Liver (tissue), 9 donors: ENCODE data around the gene SPECC1. TPM values are rescaled to one million over a fixed set of nuclear protein-coding genes. Genes with fewer than 3 reads are reported as not detected.

ENCODE experiments used
- DNase-seq: peaks from one replicate; pipeline ENCODE4 v3.0.0-alpha.2; 2017; ENCODE audit warnings: low spot score
- H3K27ac ChIP-seq, 2 donors: one replicate each; pipeline ENCODE4 v1.7.0; 2013; ENCODE audit warnings: inconsistent platforms in 2 of 2, low read length in 2 of 2, control low read depth in 1 of 2, low read depth in 1 of 2, mild to moderate bottlenecking in 1 of 2
- H3K27me3 ChIP-seq, 4 donors: one replicate each; pipeline versions ENCODE4 v1.6.1 to v1.7.0; 2013; ENCODE audit warnings: low read length in 3 of 4, inconsistent platforms in 1 of 4, mild to moderate bottlenecking in 1 of 4, moderate library complexity in 1 of 4; ENCODE audit not compliant: control insufficient read depth in 4 of 4, insufficient read depth in 4 of 4
- H3K36me3 ChIP-seq, 4 donors: one replicate each; pipeline versions ENCODE4 v1.6.1 to v1.7.0; 2013; ENCODE audit warnings: low read length in 3 of 4, mild to moderate bottlenecking in 3 of 4, low read depth in 1 of 4, moderate library complexity in 1 of 4; ENCODE audit not compliant: control insufficient read depth in 4 of 4, insufficient read depth in 3 of 4
- H3K4me1 ChIP-seq, 4 donors: one replicate each; pipeline versions ENCODE4 v1.6.1 to v1.7.0; 2013; ENCODE audit warnings: low read length in 3 of 4, mild to moderate bottlenecking in 3 of 4, moderate library complexity in 1 of 4; ENCODE audit not compliant: control insufficient read depth in 4 of 4, insufficient read depth in 4 of 4
- H3K4me3 ChIP-seq, 3 donors: one replicate each; pipeline versions ENCODE4 v1.6.1 to v1.7.0; 2013; ENCODE audit warnings: low read length in 3 of 3, control low read depth in 1 of 3, low read depth in 1 of 3, mild to moderate bottlenecking in 1 of 3
- H3K9ac ChIP-seq, 2 donors: one replicate each; pipeline ENCODE4 v1.7.0; 2013; ENCODE audit warnings: low read length in 2 of 2, mild to moderate bottlenecking in 2 of 2, moderate library complexity in 2 of 2, control low read depth in 1 of 2, low read depth in 1 of 2
- H3K9me3 ChIP-seq, 4 donors: one replicate each; pipeline versions ENCODE4 v1.6.1 to v1.7.0; 2013; ENCODE audit warnings: low read length in 3 of 4; ENCODE audit not compliant: control insufficient read depth in 4 of 4
- ATF3 ChIP-seq: IDR thresholded peaks from 2 replicates; pipeline ENCODE4 v1.6.1; 2016; ENCODE audit warnings: antibody characterized with exemption
- CTCF ChIP-seq: fragments of 150-350 bp; IDR thresholded peaks from 2 replicates; pipeline ENCODE4 v1.5.1; 2017; ENCODE audit warnings: improper control_type of control experiment, low read depth, low read length; ENCODE audit not compliant: missing input control
- EGR1 ChIP-seq, 2 donors: IDR thresholded peaks; 2 replicates each; pipeline ENCODE4 v1.6.1; 2016 to 2018; ENCODE audit warnings: antibody characterized with exemption in 2 of 2, low read depth in 2 of 2
- FOXA1 ChIP-seq: IDR thresholded peaks from 2 replicates; pipeline ENCODE4 v1.6.1; 2016; ENCODE audit warnings: antibody characterized with exemption
- FOXA2 ChIP-seq: IDR thresholded peaks from 2 replicates; pipeline ENCODE4 v1.6.1; 2016; ENCODE audit warnings: antibody characterized with exemption
- GABPA ChIP-seq, 2 donors: IDR thresholded peaks in 1 of 2; conservative IDR thresholded peaks in 1 of 2; 2 replicates each; pipeline ENCODE4 v1.6.1; 2016; ENCODE audit warnings: antibody characterized with exemption in 2 of 2, mild to moderate bottlenecking in 1 of 2, moderate library complexity in 1 of 2
- HNF4A ChIP-seq, 2 donors: conservative IDR thresholded peaks; 2 replicates each; pipeline ENCODE4 v1.6.1; 2016; ENCODE audit warnings: antibody characterized with exemption in 2 of 2, mild to moderate bottlenecking in 2 of 2
- HNF4G ChIP-seq: IDR thresholded peaks from 2 replicates; pipeline ENCODE4 v1.6.1; 2016; ENCODE audit warnings: antibody characterized with exemption
- JUND ChIP-seq, 2 donors: IDR thresholded peaks; 2 replicates each; pipeline ENCODE4 v1.6.1; 2016; ENCODE audit warnings: antibody characterized with exemption in 2 of 2
- MAX ChIP-seq: IDR thresholded peaks from 2 replicates; pipeline ENCODE4 v1.6.1; 2016; ENCODE audit warnings: antibody characterized with exemption
- NR2F2 ChIP-seq: IDR thresholded peaks from 2 replicates; pipeline ENCODE4 v1.6.1; 2016; ENCODE audit warnings: antibody characterized with exemption
- RAD21 ChIP-seq, 2 donors: IDR thresholded peaks; 2 replicates each; pipeline ENCODE4 v1.6.1; 2016; ENCODE audit warnings: antibody characterized with exemption in 2 of 2, mild to moderate bottlenecking in 2 of 2
- REST ChIP-seq: IDR thresholded peaks from 2 replicates; pipeline ENCODE4 v1.6.1; 2016; ENCODE audit warnings: antibody characterized with exemption, mild to moderate bottlenecking
- RXRA ChIP-seq, 2 donors: IDR thresholded peaks; 2 replicates each; pipeline ENCODE4 v1.6.1; 2017 to 2018; ENCODE audit warnings: antibody characterized with exemption in 2 of 2, mild to moderate bottlenecking in 1 of 2
- SP1 ChIP-seq: IDR thresholded peaks from 2 replicates; pipeline ENCODE4 v1.6.1; 2018; ENCODE audit warnings: antibody characterized with exemption, mild to moderate bottlenecking
- TAF1 ChIP-seq: conservative IDR thresholded peaks from 2 replicates; pipeline ENCODE4 v1.6.1; 2016; ENCODE audit warnings: antibody characterized with exemption, mild to moderate bottlenecking
- YY1 ChIP-seq: IDR thresholded peaks from 2 replicates; pipeline ENCODE4 v1.6.1; 2016; ENCODE audit warnings: antibody characterized with exemption, mild to moderate bottlenecking
- ZBTB33 ChIP-seq: IDR thresholded peaks from 2 replicates; pipeline ENCODE4 v1.6.1; 2016; ENCODE audit warnings: antibody characterized with exemption
- WGBS: extraction: QIAGEN DNeasy Blood & Tissue Kit; methylation state at CpG from one replicate; pipeline ENCODE4 v1.1.7; 2013; 5-methylcytosine and 5-hydroxymethylcytosine counted together
- polyA plus RNA-seq, 2 donors: library from polyadenylated mRNA; stranded (reverse) in 1 of 2; unstranded in 1 of 2; fragments of 200-250 nt in 1 of 2; fragments of >200 nt in 1 of 2; fragmentation: Nextera tagmentation in 1 of 2; extraction: Ambion mirVana in 1 of 2; gene quantifications; one replicate each; pipeline versions ENCODE4 v1.2.1 to v1.2.3, GENCODE V29; 2013 to 2015
- total RNA-seq, 2 donors: library from RNA; depleted of rRNA; stranded (reverse); fragments of >200 nt; gene quantifications; one replicate each; pipeline ENCODE4 v1.2.3, GENCODE V29; 2014
- donor health status: healthy.
- donor health status: healthy.
- donor health status: healthy.
- donor health status: healthy.
- donor health status: healthy.

SPECC1 gene
- total and polyA plus RNA-seq, 4 donors, result 0.36 to 70.3 (median 1.8) TPM

- Histone ChIP-seq H3K4me1 (peaks cover 0 to 3% (median 0%) of the 10 kb centered on the region in 4 donors), H3K9ac (no peak overlapping the region), H3K36me3 (no peaks in the 10 kb centered on the region), H3K27ac (no peak overlapping the region), H3K9me3 (no peaks in the 10 kb centered on the region), H3K4me3 (no peak overlapping the region), H3K27me3 (peaks cover 0 to 8% (median 0%) of the 10 kb centered on the region in 4 donors)
- no peak for DNase-seq
- WGBS, result 65% methylated on average over 3 of the region's 3 CpGs
- TF ChIP-seq MAX (no peak), FOXA2 (no peak), HNF4G (no peak), SP1 (no peak), ATF3 (no peak), CTCF (no peak), JUND (IDR thresholded peaks at IDR 0.05) (no peak), FOXA1 (no peak), RXRA (IDR thresholded peaks at IDR 0.05) (no peak), GABPA (IDR thresholded peaks at IDR 0.05 in 1 of 2, conservative IDR thresholded peaks at IDR 0.05 in 1 of 2) (no peak), HNF4A (conservative IDR thresholded peaks at IDR 0.05) (no peak)
Observed at GRCh38 chr17:20224379-20224778, 215.2 kb downstream of the SPECC1 start.

GRCh38 chr17:20225162-20226115 is 216.3 kb downstream of the SPECC1 start:
- no peak for DNase-seq
- H3K4me3 ChIP-seq, result no peak overlapping the region
- peaks cover 0 to 8% (median 0%) of the 10 kb centered on the region in 4 donors for H3K27me3 ChIP-seq
- WGBS, result 71% methylated on average over 7 of the region's 7 CpGs
- H3K36me3 ChIP-seq, result no peaks in the 10 kb centered on the region
- H3K4me1 ChIP-seq, result peaks cover 0 to 3% (median 0%) of the 10 kb centered on the region in 4 donors
- TF ChIP-seq HNF4G (no peak), ZBTB33 (no peak), ATF3 (no peak), MAX (no peak), EGR1 (IDR thresholded peaks at IDR 0.05; ENCODE audit: low read depth in 2 of 2) (no peak), GABPA (IDR thresholded peaks at IDR 0.05 in 1 of 2, conservative IDR thresholded peaks at IDR 0.05 in 1 of 2) (no peak), JUND (IDR thresholded peaks at IDR 0.05) (no peak), RXRA (IDR thresholded peaks at IDR 0.05) (no peak), NR2F2 (no peak), REST (no peak), RAD21 (IDR thresholded peaks at IDR 0.05) (no peak), SP1 (no peak), HNF4A (conservative IDR thresholded peaks at IDR 0.05) (no peak), TAF1 (no peak), CTCF (no peak), YY1 (no peak)
- H3K27ac ChIP-seq, result no peak overlapping the region
- H3K9me3 ChIP-seq, result no peaks in the 10 kb centered on the region
- H3K9ac ChIP-seq, result no peak overlapping the region
